HTERT RPE-1 (cell line): ENCODE data around the gene MAT2A.
"Not testable (repeated sequence)": the region's sequence is repeated elsewhere in the genome, so short reads cannot be mapped to it uniquely, and the experiment has no call there.

Source experiments
- in situ Hi-C: fragments of 300-500 bp; cut with MboI; formaldehyde crosslinking; loops from 4 replicates; pipeline ENCODE4 v1.14.3; 2020; ENCODE audit warnings: low sequenced_read_pairs

The MAT2A gene

GRCh38 chr2:85578243-85579180 is 39.5 kb downstream of the MAT2A start:
- in situ Hi-C loops = no loop called here

- in situ Hi-C loops = no loop called here
Observed at GRCh38 chr2:85579266-85579935, 40.4 kb downstream of the MAT2A start.

- in situ Hi-C loops = no loop called here
Observed at GRCh38 chr2:85580206-85580605, 41.2 kb downstream of the MAT2A start.

- in situ Hi-C loops = no loop called here
Observed at GRCh38 chr2:85582492-85582891, 43.5 kb downstream of the MAT2A start.

- in situ Hi-C loops = no loop called here
Observed at GRCh38 chr2:85583667-85584353, 44.8 kb downstream of the MAT2A start.

GRCh38 chr2:85584354-85584856 is 45.4 kb downstream of the MAT2A start, which contains the start of gene VAMP5:
Gene VAMP5, plus strand, starts transcription at chr2:85584431. Its CDS starts 60 bp downstream, at chr2:85584491.
- in situ Hi-C loops = no loop called here

DNA sequence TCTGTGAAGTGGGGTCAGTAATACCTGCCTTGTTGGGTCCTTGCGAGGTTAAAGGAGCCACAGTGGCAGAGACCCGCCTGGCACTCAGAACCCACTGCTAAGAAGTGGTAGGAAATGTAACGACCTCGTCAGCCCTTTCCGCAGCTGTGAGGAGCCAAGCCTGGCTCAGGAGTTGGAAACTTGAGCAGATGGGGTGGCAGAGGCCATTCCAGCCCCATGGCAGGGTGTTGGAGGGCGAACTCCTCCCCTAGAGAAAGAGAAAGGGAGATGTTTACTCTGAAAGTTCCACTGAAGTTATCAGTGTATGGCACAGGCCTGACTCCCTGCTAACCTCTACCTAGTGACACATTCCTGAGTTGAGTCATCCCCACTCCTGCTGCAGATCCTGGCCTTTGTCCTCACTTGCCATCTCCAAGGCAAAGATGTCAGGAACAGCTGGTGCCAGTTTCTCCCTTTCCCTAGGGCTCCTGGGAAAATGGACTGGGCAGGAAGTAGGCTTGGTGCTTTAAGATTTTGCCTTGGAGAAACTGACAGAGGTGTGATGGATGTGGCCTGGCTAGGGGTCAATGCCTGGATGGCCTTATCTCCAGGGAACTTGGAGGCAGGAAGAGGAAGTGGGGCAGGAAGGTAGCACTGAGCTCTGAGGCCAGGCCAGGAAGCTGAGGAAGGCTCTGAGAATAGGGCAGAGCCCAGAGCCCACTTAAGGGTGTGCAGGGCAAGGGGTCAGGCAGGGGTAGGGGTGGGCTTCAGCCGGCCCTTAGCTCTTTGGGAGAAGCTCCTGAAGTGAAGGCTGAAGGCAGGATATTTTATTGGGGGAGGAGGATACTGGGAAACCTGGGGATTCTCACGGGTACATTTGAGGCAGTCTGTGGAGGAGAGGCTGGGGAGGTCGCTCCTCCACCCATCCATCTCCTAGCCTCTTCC is 46.2 kb downstream of the MAT2A start:
- in situ Hi-C loops = no loop called here

GRCh38 chr2:85585781-85586105 is 46.8 kb downstream of the MAT2A start:
- in situ Hi-C loops = no loop called here

- in situ Hi-C loops = no loop called here
Observed at GRCh38 chr2:85588236-85588635, 49.3 kb downstream of the MAT2A start.

DNA sequence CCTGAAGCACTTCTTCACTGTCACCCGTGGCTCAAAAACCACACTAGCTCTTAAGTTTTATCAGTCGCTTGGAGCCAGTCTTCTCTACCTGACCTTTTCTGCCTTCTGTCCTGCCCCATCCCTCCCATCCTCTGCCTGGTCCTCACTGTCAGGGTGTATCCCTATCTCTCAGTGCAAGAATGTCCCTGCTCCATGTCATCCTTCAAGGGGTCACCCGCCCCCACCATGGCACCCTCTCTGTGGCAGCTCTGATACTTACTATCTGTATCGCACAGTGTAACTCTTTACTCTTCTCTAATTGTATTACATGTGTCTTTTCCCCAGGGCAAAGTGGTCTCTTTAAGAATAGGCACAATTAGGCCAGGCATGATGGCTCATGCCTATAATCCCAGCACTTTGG is 49.7 kb downstream of the MAT2A start:
- in situ Hi-C loops = no loop called here

DNA sequence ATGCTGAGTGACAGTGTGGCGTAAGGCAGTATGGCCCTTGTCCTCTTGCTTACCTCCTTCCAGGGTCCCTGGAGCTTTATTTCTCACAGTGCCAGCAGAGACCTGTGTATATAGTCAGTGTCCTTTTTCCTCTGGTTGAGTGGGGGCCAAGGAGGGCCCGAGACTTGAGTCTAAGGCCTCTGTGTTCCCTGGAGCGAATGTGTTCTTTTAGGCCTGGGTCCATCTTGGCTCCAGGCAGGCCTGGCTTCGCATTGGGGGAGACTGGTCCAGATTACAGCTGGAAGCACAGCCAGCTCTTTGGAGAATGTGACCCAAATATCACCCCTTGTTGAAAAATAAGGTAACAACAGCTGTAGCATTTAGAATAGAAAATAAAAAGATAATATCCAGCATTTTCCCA is 50.2 kb downstream of the MAT2A start:
- in situ Hi-C loops = no loop called here

DNA sequence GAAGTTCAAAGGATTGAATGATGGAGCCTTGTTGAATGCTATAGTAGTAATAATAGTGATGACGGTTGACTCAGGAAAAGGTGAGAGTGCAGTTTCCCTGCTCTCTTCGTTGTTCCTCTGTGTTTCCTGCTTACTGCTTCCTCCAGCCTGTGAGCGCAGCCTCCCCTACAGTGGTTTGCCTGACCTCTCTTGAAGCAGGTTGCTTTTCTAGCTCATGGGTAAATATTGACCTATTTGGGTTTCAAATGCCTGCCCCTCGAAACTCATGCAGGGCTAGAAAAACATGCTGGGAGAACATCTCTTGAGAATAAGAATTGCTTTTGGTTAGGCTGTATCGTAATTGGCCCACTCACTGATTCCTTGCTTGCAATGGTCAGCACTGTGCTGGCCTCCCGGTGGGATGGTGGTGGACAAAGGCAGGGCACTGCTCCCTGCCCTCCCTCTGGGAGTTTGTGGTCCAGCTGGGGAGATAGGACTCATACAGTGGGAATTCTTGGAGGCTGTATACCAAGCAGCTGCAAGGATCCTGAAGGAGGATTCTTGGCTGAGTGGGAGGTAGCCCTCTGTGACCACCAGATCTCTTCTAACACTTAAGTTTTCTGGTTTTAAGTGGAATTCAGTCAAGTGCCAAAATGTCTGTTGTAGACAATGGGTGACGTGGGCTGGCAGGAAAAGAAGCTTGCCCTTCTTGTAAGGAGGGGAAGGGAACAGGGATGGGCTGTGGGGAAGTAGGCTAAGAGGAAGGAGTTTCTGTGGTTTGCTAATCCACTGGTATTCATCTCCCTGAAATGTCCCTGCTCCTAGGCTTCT is 51.2 kb downstream of the MAT2A start:
- in situ Hi-C loops = no loop called here

- in situ Hi-C loops = no loop called here
Observed at GRCh38 chr2:85590950-85591349, 52.0 kb downstream of the MAT2A start.

GRCh38 chr2:85591563-85591962 is 52.6 kb downstream of the MAT2A start:
- in situ Hi-C loops = no loop called here

- in situ Hi-C loops = not testable (repeated sequence)
Observed at GRCh38 chr2:85592299-85592698, 53.3 kb downstream of the MAT2A start.

DNA sequence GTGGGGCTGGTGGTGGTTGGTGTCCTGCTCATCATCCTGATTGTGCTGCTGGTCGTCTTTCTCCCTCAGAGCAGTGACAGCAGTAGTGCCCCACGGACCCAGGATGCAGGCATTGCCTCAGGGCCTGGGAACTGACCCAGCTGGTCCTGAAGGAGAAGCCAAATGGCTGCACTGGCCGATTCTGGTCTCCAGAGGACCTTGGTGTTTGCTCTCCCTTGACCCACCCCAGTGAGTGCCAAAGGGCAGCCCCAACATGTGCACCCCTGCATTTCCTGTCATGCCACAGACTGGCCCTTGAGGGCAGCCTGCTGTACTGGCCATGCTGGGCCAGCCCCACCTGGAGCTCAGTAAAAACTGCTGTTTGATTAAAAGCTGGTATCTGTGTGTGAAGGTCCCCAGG is 54.1 kb downstream of the MAT2A start:
- in situ Hi-C loops = no loop called here
